GM12892 (cell line): ENCODE results near the gene ZNF521.

ENCODE experiments used
- POLR2A ChIP-seq: IDR thresholded peaks from 2 replicates; pipeline ENCODE4 v1.6.1; 2011; ENCODE audit warnings: low read depth, low read length, control low read depth
- POLR2AphosphoS5 ChIP-seq: IDR thresholded peaks from 2 replicates; pipeline ENCODE4 v1.6.1; 2011; ENCODE audit warnings: low read depth, low read length, control low read depth
- TAF1 ChIP-seq: IDR thresholded peaks from 2 replicates; pipeline ENCODE4 v1.6.1; 2011; ENCODE audit warnings: low read depth, mild to moderate bottlenecking, control low read depth, low read length, borderline replicate concordance

- no peak for TF ChIP-seq POLR2A
- no peak for TF ChIP-seq POLR2AphosphoS5
- TF ChIP-seq TAF1, result no peak
Measured at GRCh38 chr18:25058521-25058920, 293.4 kb downstream of the ZNF521 start.
